Retinal pigment epithelial cell (primary cell): ENCODE results near the gene PRMT7.

ENCODE experiments used
- DNase-seq: peaks from one replicate; pipeline ENCODE4 v3.0.0-alpha.2; 2010; ENCODE audit warnings: low read depth
- H3K4me3 ChIP-seq: 2 replicates; pipeline ENCODE4 v1.5.1; 2011; ENCODE audit warnings: mild to moderate bottlenecking, low read length, control low read depth, moderate library complexity
- TF ChIP-seq, protein P1 (sequence below): conservative IDR thresholded peaks from 2 replicates; pipeline ENCODE4 v1.5.1; 2011; ENCODE audit warnings: low read depth, low read length, control low read depth, inconsistent platforms

Gene PRMT7

DNA sequence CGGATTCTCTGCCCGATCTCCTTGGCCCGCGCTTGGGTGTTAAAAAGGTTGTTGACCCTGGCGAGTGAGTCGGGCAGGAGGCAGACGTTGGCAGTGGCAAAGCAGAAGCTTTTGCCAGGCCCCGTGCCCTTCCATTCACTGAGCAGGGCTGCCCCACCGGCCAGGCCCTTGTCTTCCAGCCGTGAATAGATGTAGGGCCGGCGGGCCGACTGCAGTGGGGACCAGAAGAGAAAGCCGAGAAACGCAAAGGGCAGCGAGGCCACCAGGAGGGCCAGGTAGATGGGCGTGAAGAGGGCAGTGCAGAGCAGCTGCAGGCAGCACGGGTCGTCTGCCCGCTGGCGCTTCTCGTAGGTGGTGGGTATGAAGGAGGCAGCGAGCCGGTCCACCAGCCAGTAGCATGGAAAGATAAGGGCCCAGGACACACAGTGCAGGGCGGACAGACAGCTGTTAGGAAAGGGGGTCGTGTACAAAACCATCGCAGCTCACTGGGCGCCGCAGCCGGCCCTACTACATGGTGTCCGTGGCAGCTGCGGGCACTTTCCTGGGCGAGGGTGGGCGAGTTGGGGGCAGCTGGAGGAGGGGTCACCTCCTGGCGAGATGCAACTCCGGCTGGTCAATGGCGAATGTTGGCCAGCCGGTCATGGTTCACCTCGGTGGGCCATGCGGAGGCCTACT, 61.0 kb downstream of the PRMT7 start:
- TF ChIP-seq, protein P1, sequence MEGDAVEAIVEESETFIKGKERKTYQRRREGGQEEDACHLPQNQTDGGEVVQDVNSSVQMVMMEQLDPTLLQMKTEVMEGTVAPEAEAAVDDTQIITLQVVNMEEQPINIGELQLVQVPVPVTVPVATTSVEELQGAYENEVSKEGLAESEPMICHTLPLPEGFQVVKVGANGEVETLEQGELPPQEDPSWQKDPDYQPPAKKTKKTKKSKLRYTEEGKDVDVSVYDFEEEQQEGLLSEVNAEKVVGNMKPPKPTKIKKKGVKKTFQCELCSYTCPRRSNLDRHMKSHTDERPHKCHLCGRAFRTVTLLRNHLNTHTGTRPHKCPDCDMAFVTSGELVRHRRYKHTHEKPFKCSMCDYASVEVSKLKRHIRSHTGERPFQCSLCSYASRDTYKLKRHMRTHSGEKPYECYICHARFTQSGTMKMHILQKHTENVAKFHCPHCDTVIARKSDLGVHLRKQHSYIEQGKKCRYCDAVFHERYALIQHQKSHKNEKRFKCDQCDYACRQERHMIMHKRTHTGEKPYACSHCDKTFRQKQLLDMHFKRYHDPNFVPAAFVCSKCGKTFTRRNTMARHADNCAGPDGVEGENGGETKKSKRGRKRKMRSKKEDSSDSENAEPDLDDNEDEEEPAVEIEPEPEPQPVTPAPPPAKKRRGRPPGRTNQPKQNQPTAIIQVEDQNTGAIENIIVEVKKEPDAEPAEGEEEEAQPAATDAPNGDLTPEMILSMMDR = no peak
- H3K4me3 ChIP-seq = no peak overlapping the region
- DNase-seq = no peak

DNA sequence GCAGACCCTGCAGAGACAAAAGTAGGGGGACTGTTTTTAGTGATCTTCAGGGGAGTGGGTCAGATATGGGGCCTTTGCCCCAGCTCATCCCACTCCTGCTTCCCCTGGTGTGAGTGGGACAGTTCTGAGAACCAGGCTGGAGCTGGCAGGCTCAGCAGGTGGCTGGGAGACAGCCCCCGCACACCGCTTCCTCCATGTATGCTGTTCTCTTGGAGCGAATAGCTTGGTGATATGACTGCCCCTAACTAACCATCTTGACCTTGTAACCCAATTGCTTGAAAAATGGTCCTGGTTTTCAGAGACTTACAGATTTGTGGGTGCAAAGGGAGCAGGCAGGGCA, 61.5 kb downstream of the PRMT7 start:
- TF ChIP-seq, protein P1 = no peak
- H3K4me3 ChIP-seq = no peak overlapping the region
- no peak for DNase-seq

DNA sequence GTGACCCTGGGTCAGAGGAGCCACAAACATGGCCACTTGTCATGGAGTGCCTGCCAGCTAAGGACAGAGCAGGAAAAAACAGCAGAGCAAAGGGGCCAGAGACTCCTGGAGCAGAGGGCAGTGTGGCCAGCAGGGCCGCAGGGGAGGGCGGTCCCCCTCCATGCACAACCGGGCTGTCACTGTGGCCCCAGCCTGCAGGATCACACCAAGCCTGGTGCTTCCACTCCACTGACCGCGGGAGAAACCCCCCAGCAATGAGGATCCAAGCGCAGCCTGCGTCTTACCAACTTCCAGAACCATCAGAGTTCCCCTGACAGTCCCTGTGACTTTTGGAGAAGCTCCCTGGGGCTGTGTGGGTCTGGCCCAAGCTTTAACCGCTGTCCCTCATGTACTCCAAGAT, 62.0 kb downstream of the PRMT7 start:
- DNase-seq = no peak
- TF ChIP-seq, protein P1 = no peak
- H3K4me3 ChIP-seq = no peak overlapping the region

DNA sequence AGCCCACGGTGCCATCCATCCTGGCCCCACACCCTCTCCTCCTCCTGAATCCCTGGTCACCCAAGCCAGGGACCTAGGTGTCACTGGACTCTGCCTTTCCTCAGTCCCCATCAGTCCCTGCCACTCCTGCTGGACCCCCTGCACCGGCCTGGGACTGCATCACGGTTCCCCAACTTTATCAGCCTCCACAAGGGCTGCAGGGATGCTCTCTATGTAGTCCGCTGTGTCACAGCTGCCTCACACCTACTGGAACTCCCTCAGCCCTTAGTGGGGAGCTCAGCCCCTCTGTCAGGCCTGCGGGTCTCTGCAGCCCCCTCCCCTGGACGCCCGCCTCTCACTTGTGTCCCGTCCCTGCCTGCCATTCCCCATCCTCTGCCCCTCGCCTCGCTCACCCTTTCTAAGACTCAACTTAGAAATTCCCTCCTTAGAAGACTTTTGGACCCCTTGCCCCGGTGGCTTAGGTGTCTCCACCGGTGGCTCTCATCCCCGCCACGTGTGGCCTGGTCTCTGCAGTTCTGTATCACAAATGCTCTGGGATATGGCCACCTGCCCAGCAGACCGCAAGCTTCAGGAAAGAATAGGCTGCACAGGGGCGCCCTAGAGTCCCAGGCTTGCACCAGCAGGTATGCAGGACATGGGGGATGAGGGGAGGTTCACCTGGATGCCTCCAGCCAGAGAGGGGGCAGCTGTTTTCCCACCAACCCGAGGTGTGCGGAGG, 62.9 kb downstream of the PRMT7 start:
- no peak overlapping the region for H3K4me3 ChIP-seq
- DNase-seq = no peak

DNA sequence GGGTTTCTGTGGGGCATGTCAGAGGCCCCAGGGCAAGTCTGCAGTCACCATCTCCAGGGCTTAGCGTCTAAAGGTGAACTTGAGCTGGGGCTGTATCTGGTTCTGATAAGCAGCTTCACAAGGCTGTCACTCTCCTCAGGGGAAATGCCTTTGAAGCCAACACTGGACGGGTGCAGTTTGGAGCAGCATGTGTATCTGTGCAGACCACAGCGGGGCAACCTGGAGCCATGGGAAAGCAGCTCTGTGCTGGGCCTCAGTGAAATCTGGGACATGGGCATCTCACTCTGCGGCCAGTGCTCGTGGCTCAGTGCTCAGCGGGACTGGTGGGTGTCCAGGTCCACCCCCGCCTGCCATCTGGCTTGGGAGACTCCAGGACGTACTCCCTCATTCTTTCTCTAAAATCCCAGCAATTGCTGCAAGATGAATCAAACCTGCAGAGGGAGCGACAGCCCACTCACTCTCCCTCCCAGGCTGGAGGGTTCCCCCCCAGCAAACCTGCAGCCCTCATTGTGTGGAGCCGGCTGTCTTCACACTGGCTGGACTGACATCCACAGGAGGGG, 63.5 kb downstream of the PRMT7 start:
- no peak overlapping the region for H3K4me3 ChIP-seq
- TF ChIP-seq, protein P1 = no peak
- no peak for DNase-seq

More for the DNA sequence above, 62.9 kb downstream of the PRMT7 start:
- TF ChIP-seq, protein P1 = no peak

DNA sequence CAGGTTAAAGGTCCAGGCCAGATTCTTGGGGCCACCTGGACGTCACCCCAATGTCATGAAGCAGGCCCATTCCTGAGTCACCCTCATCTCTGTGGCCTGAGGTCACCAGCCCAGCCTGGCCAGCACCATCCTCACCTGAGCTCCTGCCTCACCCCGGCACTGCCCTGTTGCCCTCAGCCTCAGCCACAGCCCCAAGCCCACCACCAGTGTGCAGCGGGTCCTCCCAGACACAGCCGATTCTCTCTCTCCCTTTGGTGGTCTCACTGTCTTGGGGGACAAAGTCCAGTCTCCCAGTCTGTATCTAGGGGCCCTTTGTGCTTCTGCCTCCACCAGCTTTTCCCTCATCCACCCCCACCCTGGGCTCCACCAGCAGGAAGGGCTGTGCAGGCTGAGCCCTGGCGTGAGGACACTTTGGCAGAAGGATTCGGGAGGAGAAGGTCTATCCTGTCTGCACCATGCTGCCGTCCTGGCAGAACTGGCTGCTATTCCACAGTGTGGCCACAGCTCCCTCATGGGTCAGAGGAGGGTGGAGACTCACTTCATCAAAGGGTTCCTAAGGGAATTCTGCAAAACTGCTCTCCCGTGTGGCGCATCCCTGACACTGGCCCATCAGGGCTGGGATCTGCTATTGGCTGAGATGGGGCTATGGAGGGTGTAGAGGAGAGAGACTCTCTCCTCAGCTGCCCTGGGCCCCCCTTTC, 64.3 kb downstream of the PRMT7 start:
- no peak overlapping the region for H3K4me3 ChIP-seq
- TF ChIP-seq, protein P1 = no peak
- DNase-seq = no peak
